Kidney tubule cell (primary cell): ENCODE data around the gene CASP8.
A peak's percentile ranks its signal among the peaks of the same experiment; 100 is the strongest.
"Not testable (repeated sequence)": the region's sequence is repeated elsewhere in the genome, so short reads cannot be mapped to it uniquely, and the experiment has no call there.

Source experiments
- DNase-seq: peaks from one replicate; pipeline ENCODE4 v3.0.0-alpha.2; 2018; ENCODE audit warnings: low spot score

The CASP8 gene

GRCh38 chr2:201269764-201270163 is 9.4 kb downstream of the CASP8 start:
- DNase-seq = no peak

GRCh38 chr2:201270293-201271001 is 10.1 kb downstream of the CASP8 start:
- DNase-seq = no peak

GRCh38 chr2:201271917-201272316 is 11.6 kb downstream of the CASP8 start:
- no peak for DNase-seq

- DNase-seq = no peak
These were observed 13.1 kb downstream of the CASP8 start for GRCh38 chr2:201273330-201273983.

GRCh38 chr2:201275069-201275468 is 14.7 kb downstream of the CASP8 start:
- DNase-seq = no peak

- no peak for DNase-seq
These were observed 15.7 kb downstream of the CASP8 start for GRCh38 chr2:201275990-201276389.

GRCh38 chr2:201276511-201276910 is 16.2 kb downstream of the CASP8 start:
- no peak for DNase-seq

GRCh38 chr2:201279079-201279478 is 18.7 kb downstream of the CASP8 start:
- DNase-seq = no peak

GRCh38 chr2:201280191-201281040 is 20.1 kb downstream of the CASP8 start:
- DNase-seq = no peak

GRCh38 chr2:201285499-201285898 is 25.2 kb downstream of the CASP8 start:
- no peak for DNase-seq

- DNase-seq = not testable (repeated sequence)
These were observed 30.3 kb downstream of the CASP8 start for GRCh38 chr2:201290457-201291148.

- peak; percentile 6 for DNase-seq
These were observed 38.2 kb downstream of the CASP8 start for GRCh38 chr2:201298462-201299052.

- not testable (repeated sequence) for DNase-seq
These were observed 39.6 kb downstream of the CASP8 start for GRCh38 chr2:201299929-201300328.

- DNase-seq = no peak
These were observed 47.5 kb downstream of the CASP8 start for GRCh38 chr2:201307876-201308275.

- no peak for DNase-seq
These were observed 48.6 kb downstream of the CASP8 start for GRCh38 chr2:201308914-201309313.

GRCh38 chr2:201313362-201313761 is 53.0 kb downstream of the CASP8 start:
- no peak for DNase-seq

GRCh38 chr2:201319511-201319910 is 59.2 kb downstream of the CASP8 start:
- DNase-seq = no peak

- no peak for DNase-seq
These were observed 59.9 kb downstream of the CASP8 start for GRCh38 chr2:201320257-201320656.

- no peak for DNase-seq
These were observed 60.4 kb downstream of the CASP8 start for GRCh38 chr2:201320701-201321100.

- no peak for DNase-seq
These were observed 62.4 kb downstream of the CASP8 start for GRCh38 chr2:201322772-201323171.

GRCh38 chr2:201327678-201328077 is 67.3 kb downstream of the CASP8 start:
- no peak for DNase-seq

- DNase-seq = no peak
These were observed 69.1 kb downstream of the CASP8 start for GRCh38 chr2:201329409-201329808.
